Non-pigmented ciliary epithelial cell (primary cell): Measurements from ENCODE around the gene DNM2.
"Not testable (repeated sequence)": the region's sequence is repeated elsewhere in the genome, so short reads cannot be mapped to it uniquely, and the experiment has no call there.

Experiments
- DNase-seq: peaks from one replicate; pipeline ENCODE4 v3.0.0-alpha.2; 2010; ENCODE audit warnings: low read depth

DNM2 gene

GRCh38 chr19:10717356-10718204, at the start of gene DNM2:
Gene DNM2, plus strand, starts transcription at chr19:10718079. Its CDS starts 164 bp downstream, at chr19:10718243.
- DNase-seq = peak; percentile 100

GRCh38 chr19:10669246-10669645, 48.6 kb upstream of the DNM2 start:
- no peak for DNase-seq

- no peak for DNase-seq
Measured at GRCh38 chr19:10670182-10670581, 47.7 kb upstream of the DNM2 start.

GRCh38 chr19:10670876-10671804, 46.7 kb upstream of the DNM2 start:
- DNase-seq = no peak

GRCh38 chr19:10671922-10672321, 46.0 kb upstream of the DNM2 start:
- not testable (repeated sequence) for DNase-seq

- DNase-seq = not testable (repeated sequence)
Measured at GRCh38 chr19:10675214-10675613, 42.7 kb upstream of the DNM2 start.

- no peak for DNase-seq
Measured at GRCh38 chr19:10677751-10678150, 40.1 kb upstream of the DNM2 start.

- DNase-seq = no peak
Measured at GRCh38 chr19:10678813-10679212, 39.1 kb upstream of the DNM2 start.

- no peak for DNase-seq
Measured at GRCh38 chr19:10679743-10680142, 38.1 kb upstream of the DNM2 start.

GRCh38 chr19:10680545-10681135, 37.2 kb upstream of the DNM2 start:
- DNase-seq = no peak

- no peak for DNase-seq
Measured at GRCh38 chr19:10681658-10682057, 36.2 kb upstream of the DNM2 start.

GRCh38 chr19:10682397-10683063, 35.3 kb upstream of the DNM2 start:
- DNase-seq = no peak

- DNase-seq = no peak
Measured at GRCh38 chr19:10683064-10683426, 34.8 kb upstream of the DNM2 start.

GRCh38 chr19:10683582-10683981, 34.3 kb upstream of the DNM2 start:
- DNase-seq = no peak

GRCh38 chr19:10685210-10685609, 32.7 kb upstream of the DNM2 start:
- DNase-seq = no peak

- DNase-seq = no peak
Measured at GRCh38 chr19:10686193-10686592, 31.7 kb upstream of the DNM2 start.

GRCh38 chr19:10686661-10687517, 31.0 kb upstream of the DNM2 start:
- no peak for DNase-seq

- DNase-seq = no peak
Measured at GRCh38 chr19:10687518-10688288, 30.2 kb upstream of the DNM2 start.

- no peak for DNase-seq
Measured at GRCh38 chr19:10688545-10689280, 29.2 kb upstream of the DNM2 start.
